Gastrocnemius medialis (tissue), 4 donors: ENCODE results near the gene PHACTR3.

Experiments
- POLR2A ChIP-seq, 2 donors: fragments of 450-650 bp; IDR thresholded peaks; one replicate each; pipeline ENCODE4 v1.6.1; 2017; ENCODE audit warnings: antibody characterized with exemption in 2 of 2, mild to moderate bottlenecking in 2 of 2, moderate library complexity in 2 of 2
- TF ChIP-seq, protein P1 (sequence below), 5 experiments: fragments of 450-650 bp in 3 of 5; fragments of 200-600 bp in 2 of 5; sonication (generic) in 2 of 5; IDR thresholded peaks in 4 of 5; conservative IDR thresholded peaks in 1 of 5; 1 replicate in 4 of 5; 2 replicates in 1 of 5; pipeline ENCODE4 v1.5.1; 2016 to 2019; ENCODE audit warnings: antibody characterized with exemption in 5 of 5, mild to moderate bottlenecking in 3 of 5, moderate library complexity in 3 of 5

DNA sequence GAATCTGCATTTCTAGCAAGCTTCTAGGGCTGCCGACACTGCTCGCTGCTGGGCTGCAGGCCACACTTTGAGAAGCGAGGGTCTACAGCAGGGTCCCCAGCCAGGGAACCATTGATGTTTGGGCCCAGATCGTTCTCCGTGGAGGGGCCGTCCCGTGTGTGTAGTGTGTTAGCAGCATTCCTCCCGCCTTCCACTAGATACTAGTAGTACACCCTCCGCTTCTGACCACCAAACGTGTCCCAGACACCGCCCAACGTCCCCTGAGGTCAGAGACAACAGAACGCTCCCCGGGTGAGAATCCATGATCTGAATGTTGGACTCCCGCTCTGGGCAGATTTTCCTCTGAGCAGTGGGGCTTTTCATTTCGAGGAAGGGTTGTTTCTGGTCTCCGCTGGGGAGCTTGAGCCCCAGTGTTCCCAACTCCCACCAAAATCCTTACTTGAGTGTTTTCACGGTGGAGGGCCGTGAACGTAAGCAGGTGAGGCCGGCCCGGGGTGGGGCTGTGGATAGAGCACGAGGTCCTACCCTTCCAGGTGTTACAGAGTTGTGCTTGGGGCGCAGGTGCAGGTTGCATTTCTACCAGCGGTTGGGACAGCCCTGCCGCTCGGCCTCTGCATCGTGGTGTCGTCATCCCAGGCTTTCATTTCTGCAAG, 204.5 kb downstream of the PHACTR3 start:
- no peak for TF ChIP-seq POLR2A (IDR thresholded peaks at IDR 0.05)
- TF ChIP-seq, protein P1, sequence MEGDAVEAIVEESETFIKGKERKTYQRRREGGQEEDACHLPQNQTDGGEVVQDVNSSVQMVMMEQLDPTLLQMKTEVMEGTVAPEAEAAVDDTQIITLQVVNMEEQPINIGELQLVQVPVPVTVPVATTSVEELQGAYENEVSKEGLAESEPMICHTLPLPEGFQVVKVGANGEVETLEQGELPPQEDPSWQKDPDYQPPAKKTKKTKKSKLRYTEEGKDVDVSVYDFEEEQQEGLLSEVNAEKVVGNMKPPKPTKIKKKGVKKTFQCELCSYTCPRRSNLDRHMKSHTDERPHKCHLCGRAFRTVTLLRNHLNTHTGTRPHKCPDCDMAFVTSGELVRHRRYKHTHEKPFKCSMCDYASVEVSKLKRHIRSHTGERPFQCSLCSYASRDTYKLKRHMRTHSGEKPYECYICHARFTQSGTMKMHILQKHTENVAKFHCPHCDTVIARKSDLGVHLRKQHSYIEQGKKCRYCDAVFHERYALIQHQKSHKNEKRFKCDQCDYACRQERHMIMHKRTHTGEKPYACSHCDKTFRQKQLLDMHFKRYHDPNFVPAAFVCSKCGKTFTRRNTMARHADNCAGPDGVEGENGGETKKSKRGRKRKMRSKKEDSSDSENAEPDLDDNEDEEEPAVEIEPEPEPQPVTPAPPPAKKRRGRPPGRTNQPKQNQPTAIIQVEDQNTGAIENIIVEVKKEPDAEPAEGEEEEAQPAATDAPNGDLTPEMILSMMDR (IDR thresholded peaks at IDR 0.05 in 4 of 5, conservative IDR thresholded peaks at IDR 0.05 in 1 of 5): no peak
